Ascending aorta (tissue), 2 donors: ENCODE data around the gene RBBP8NL. TPM values are rescaled to one million over a fixed set of nuclear protein-coding genes. Genes with fewer than 3 reads are reported as not detected.

ENCODE experiments used
- DNase-seq, 2 donors: peaks; one replicate each; pipeline ENCODE4 v3.0.0-alpha.2; 2019; ENCODE audit warnings: low spot score in 2 of 2
- H3K27ac ChIP-seq, 2 donors: fragments of 200-600 bp; sonication (generic); one replicate each; pipeline ENCODE4 v1.5.1; 2016 to 2017; ENCODE audit warnings: mild to moderate bottlenecking in 1 of 2
- H3K27me3 ChIP-seq: fragments of 200-600 bp; sonication (generic); one replicate; pipeline ENCODE4 v1.5.1; 2017
- H3K36me3 ChIP-seq, 2 donors: fragments of 200-600 bp; sonication (generic); one replicate each; pipeline ENCODE4 v1.5.1; 2016
- H3K4me1 ChIP-seq, 2 donors: fragments of 200-600 bp; sonication (generic); one replicate each; pipeline ENCODE4 v1.5.1; 2016 to 2017; ENCODE audit warnings: mild to moderate bottlenecking in 1 of 2
- H3K4me3 ChIP-seq, 2 donors: fragments of 200-600 bp; sonication (generic); one replicate each; pipeline ENCODE4 v1.5.1; 2016 to 2017; ENCODE audit warnings: mild to moderate bottlenecking in 1 of 2
- H3K9me3 ChIP-seq, 2 donors: fragments of 200-600 bp; sonication (generic); one replicate each; pipeline ENCODE4 v1.5.1; 2016
- CTCF ChIP-seq, 3 experiments: fragments of 200-600 bp in 2 of 3; fragments of 450-650 bp in 1 of 3; sonication (generic) in 2 of 3; IDR thresholded peaks; one replicate each; pipeline ENCODE4 v1.5.1; 2016 to 2019; ENCODE audit warnings: antibody characterized with exemption in 3 of 3, mild to moderate bottlenecking in 1 of 3, moderate library complexity in 1 of 3
- intact Hi-C: fragments of 100-400 bp; cut with DNase I; formaldehyde crosslinking; loops from one replicate; pipeline ENCODE4 v1.15.1; 2023
- total RNA-seq: library from RNA; depleted of rRNA; stranded (reverse); fragments of >200 nt; gene quantifications from one replicate; pipeline ENCODE4 v1.1.0, GENCODE V29; 2016

The RBBP8NL gene
- total RNA-seq, 1 donor from 2014 or later: not detected

DNA sequence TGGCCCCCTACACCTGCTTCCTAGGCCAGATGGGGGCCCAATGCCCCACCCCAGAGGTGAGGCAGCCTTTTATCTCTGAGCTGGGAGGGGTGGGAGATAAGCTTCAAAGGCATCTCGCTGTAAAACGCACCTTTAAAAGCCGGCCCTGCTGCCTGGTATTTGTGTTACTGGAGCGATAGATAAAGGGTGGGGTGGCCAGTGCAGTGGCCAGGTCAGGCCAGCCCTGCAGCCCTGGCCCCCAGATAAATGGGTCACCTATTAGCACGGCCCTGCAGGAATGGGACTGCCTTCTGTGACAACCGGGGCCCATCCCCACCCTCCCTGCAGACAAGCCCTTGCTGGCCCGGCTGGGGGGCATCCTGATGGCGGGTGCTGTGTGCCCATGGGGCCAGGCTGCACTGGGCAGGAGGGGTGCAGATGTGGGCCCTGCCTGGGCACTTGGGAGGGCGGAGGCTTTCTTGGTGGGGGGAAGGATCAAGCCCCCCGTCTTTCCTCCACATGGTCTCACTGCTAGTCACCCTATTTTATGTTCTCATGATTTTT lies 3.0 kb upstream of the RBBP8NL start:
- Histone ChIP-seq H3K27me3 (no peaks in the 10 kb centered on the region), H3K27ac (no peak overlapping the region), H3K36me3 (no peaks in the 10 kb centered on the region), H3K4me1 (peaks cover 0 to 11% of the 10 kb centered on the region in 2 donors), H3K9me3 (no peaks in the 10 kb centered on the region), H3K4me3 (no peak overlapping the region)
- intact Hi-C loops: no loop called here
- DNase-seq: no peak
- no peak for TF ChIP-seq CTCF (IDR thresholded peaks at IDR 0.05)

DNA sequence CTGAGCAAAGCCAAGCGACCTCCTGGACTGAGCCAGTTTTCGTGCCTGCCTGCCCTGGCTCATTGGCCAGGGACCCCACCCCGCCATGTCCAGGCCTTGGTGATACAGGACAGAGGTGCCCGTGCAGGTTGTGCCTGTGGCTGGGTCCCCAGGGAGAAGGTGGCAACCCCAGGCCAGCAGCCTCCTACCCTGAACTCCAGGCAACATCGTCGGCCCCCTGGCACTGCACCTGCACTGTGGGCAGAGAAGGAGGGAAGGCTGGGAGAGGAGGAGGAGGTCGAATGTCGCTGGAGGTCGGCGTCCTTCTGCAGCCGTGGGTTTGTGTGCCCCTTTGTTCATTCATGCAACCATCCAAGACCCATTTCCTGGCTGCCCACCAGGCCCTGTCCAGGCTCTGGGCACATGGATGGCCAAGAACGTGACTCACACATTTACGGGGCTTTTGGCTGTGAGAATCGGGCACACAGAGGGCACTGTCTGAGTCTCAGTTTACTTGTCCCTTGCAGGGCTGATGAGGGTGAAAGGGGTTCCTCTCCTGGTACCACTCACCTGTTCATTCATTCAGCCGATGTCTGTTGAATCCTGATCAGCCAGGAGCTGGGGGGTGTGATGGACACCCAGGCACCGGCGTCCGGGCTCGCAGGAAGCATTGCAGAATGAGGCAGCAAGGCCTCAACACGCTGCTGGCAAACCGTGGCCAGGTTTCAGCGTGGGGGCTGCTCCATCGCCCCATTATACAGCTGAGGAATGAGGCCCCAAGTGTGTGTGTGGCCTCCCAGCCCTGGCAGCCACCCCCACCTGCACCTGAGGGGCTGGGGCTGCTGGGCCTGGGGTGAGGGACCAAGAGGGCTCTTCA lies 2.3 kb upstream of the RBBP8NL start:
- H3K36me3 ChIP-seq: no peaks in the 10 kb centered on the region
- H3K27ac ChIP-seq: no peak overlapping the region
- no peaks in the 10 kb centered on the region for H3K27me3 ChIP-seq
- H3K9me3 ChIP-seq: no peaks in the 10 kb centered on the region
- TF ChIP-seq CTCF (IDR thresholded peaks at IDR 0.05): no peak
- no peak overlapping the region for H3K4me3 ChIP-seq
- peaks cover 0 to 11% of the 10 kb centered on the region in 2 donors for H3K4me1 ChIP-seq
- intact Hi-C loops: no loop called here
- no peak for DNase-seq

- Histone ChIP-seq H3K9me3 (no peaks in the 10 kb centered on the region), H3K4me3 (no peak overlapping the region), H3K36me3 (no peaks in the 10 kb centered on the region), H3K27me3 (no peaks in the 10 kb centered on the region), H3K27ac (no peak overlapping the region), H3K4me1 (peaks cover 0 to under 1% of the 10 kb centered on the region in 2 donors)
- TF ChIP-seq CTCF (IDR thresholded peaks at IDR 0.05): no peak
- intact Hi-C loops: no loop called here
- DNase-seq: no peak
These were observed 1.3 kb upstream of the RBBP8NL start for GRCh38 chr20:62428396-62429295.

DNA sequence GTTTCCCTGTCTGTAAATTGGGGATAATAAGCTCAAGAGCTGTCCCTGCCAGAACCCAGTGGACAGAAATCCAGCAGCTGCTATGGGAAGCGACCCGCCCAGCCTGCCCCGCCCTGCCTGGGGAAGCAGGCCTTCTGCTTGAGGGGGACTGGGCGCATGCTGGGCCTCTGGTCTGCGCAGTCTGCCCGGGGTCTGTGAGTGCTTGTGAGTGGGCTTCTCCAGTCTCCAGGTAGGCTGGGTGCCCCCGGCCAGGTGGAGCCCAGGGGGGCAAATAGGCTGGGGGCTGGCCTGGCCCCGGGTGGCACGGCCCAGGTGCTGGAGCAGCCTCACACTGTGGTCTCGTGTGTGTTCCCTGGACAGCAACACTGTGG lies 648 bp upstream of the RBBP8NL start:
- no peaks in the 10 kb centered on the region for H3K27me3 ChIP-seq
- intact Hi-C loops: no loop called here

More for the DNA sequence above, 648 bp upstream of the RBBP8NL start:
- Histone ChIP-seq H3K36me3 (no peaks in the 10 kb centered on the region), H3K4me3 (no peak overlapping the region), H3K27ac (no peak overlapping the region), H3K4me1 (no peaks in the 10 kb centered on the region), H3K9me3 (no peaks in the 10 kb centered on the region)
- DNase-seq: no peak
- no peak for TF ChIP-seq CTCF (IDR thresholded peaks at IDR 0.05)
